Lung (tissue), 16 donors: Measurements from ENCODE around the gene TBX1. TPM values are rescaled to one million over a fixed set of nuclear protein-coding genes. Genes with fewer than 3 reads are reported as not detected.

Experiments
- ATAC-seq: fragments of 200-7000 bp; cut with Tn5 transposase; one replicate; pipeline ENCODE4 v1.9.1; 2020; ENCODE audit warnings: moderate number of reproducible peaks; ENCODE audit not compliant: insufficient read depth, low FRiP score
- DNase-seq, 3 donors: peaks; one replicate each; pipeline ENCODE4 v3.0.0-alpha.2; 2013 to 2017
- H3K27ac ChIP-seq, 2 donors: one replicate each; pipeline ENCODE4 v1.5.1; 2013; ENCODE audit warnings: mild to moderate bottlenecking in 2 of 2, moderate library complexity in 2 of 2, control low read depth in 1 of 2, inconsistent platforms in 1 of 2, low read depth in 1 of 2, low read length in 1 of 2
- H3K27me3 ChIP-seq, 3 donors: one replicate each; pipeline ENCODE4 v1.5.1; 2013; ENCODE audit warnings: low read length in 2 of 3; ENCODE audit not compliant: control insufficient read depth in 3 of 3, insufficient read depth in 3 of 3
- H3K36me3 ChIP-seq, 4 donors: one replicate each; pipeline ENCODE4 v1.5.1; 2013; ENCODE audit warnings: low read length in 4 of 4, mild to moderate bottlenecking in 1 of 4, moderate library complexity in 1 of 4; ENCODE audit not compliant: control insufficient read depth in 4 of 4, insufficient read depth in 4 of 4
- H3K4me1 ChIP-seq, 5 donors: one replicate each; pipeline ENCODE4 v1.5.1; 2013; ENCODE audit warnings: low read length in 5 of 5, mild to moderate bottlenecking in 2 of 5, moderate library complexity in 1 of 5; ENCODE audit not compliant: control insufficient read depth in 5 of 5, insufficient read depth in 5 of 5
- H3K4me3 ChIP-seq: one replicate; pipeline ENCODE4 v1.5.1; 2013; ENCODE audit warnings: mild to moderate bottlenecking, control low read depth, moderate library complexity
- H3K9ac ChIP-seq, 2 donors: one replicate each; pipeline ENCODE4 v1.5.1; 2013; ENCODE audit warnings: low read length in 2 of 2, control low read depth in 1 of 2; ENCODE audit not compliant: insufficient read depth in 1 of 2
- H3K9me3 ChIP-seq, 4 donors: one replicate each; pipeline ENCODE4 v1.5.1; 2013; ENCODE audit warnings: low read length in 3 of 4, mild to moderate bottlenecking in 1 of 4, moderate library complexity in 1 of 4; ENCODE audit not compliant: control insufficient read depth in 4 of 4, insufficient read depth in 3 of 4
- WGBS, 2 donors: extraction: QIAGEN DNeasy Blood & Tissue Kit; methylation state at CpG; one replicate each; pipeline ENCODE4 v1.1.7; 2013; 5-methylcytosine and 5-hydroxymethylcytosine counted together
- long read RNA-seq, 5 donors: transcript quantifications; one replicate each; lab custom pipeline, GENCODE V29; 2026
- polyA plus RNA-seq, 2 donors: library from polyadenylated mRNA; stranded (reverse); fragments of 200-250 nt; gene quantifications; one replicate each; pipeline ENCODE4 v1.2.1, GENCODE V29; 2013
- total RNA-seq, 2 donors: library from RNA; depleted of rRNA in 1 of 2; stranded (reverse); fragments of >200 nt in 1 of 2; gene quantifications; one replicate each; pipeline ENCODE4 v1.2.1, GENCODE V29; 2014 to 2021
- TF ChIP-seq, protein P1 (sequence below): IDR thresholded peaks from 2 replicates; pipeline ENCODE4 v1.5.1; 2012; ENCODE audit warnings: mild to moderate bottlenecking; ENCODE audit errors: control extremely low read depth, extremely low read depth
- donor health status: control.
- donor health status: control.
- donor health status: Bipolar disorder and iron deficiency.
- donor health status: healthy.
- donor health status: DM: yes; HTN: yes; CAD: no.

The TBX1 gene
- total RNA-seq, result 10 to 100 TPM in 1 of 2 donors, 1 to 10 TPM in 1; 3.4 to 19.3 TPM
- 1 to 10 TPM; 2.3 to 5.6 TPM for polyA plus RNA-seq
- long read RNA-seq, donor 1, result 0 reads
- long read RNA-seq, donor 2, result 0 reads
- long read RNA-seq, donor 3, partial matches to known transcripts, result 0 of 1 reads
- long read RNA-seq, donor 3, other reads (novel, unspliced or antisense), result 0 of 1 reads
- long read RNA-seq, donor 4, partial matches to known transcripts, result 0 of 1 reads
- long read RNA-seq, donor 4, other reads (novel, unspliced or antisense), result 0 of 1 reads
- long read RNA-seq, donor 5, partial matches to known transcripts, result 0 of 1 reads
- long read RNA-seq, donor 5, other reads (novel, unspliced or antisense), result 0 of 1 reads

DNA sequence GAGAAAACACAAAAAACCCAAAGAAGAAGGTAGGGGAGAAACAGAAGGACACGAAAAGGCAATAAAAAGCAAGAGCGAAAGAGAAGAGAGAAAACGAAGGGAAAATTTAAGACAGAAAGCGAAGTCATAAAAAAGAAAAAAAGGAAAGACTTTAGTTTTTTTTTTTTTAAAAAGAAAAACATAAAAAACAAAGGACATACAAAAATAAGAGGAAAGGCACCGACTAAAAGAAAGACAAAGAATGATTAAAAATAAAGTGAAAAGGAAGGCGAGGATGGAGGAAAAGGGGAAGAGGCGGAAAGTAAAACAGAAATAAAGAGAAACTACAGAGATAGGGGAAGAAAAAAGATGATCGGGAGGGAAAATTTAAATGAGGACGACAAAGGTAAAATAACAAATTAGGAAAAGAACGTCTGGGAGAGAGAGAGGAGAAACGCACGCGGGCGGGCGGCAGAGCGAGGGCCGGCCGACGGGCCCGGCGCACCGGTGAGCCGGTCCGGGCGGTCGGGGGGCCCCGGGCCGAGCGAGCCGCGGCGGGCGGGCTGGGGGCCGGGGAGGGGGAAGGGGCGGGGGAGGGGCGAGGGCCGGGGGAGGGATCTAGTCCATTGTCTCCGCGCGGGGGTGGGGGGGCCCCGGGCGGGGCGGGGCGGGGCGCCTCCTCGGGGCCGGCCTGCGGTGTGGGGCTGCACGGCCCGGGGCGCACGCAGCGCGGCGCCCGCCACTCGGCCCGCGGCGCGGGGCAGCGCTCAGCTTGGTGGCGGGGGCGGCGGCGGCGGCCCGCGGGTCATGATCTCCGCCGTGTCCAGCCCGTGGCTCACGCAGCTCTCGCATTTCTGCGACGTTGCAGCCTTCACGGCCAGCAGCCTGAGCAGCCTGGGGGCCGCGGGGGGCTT lies at the start of gene TBX1:
TSS of gene TBX1 (plus strand) at position 721 of the 893 bp plus-strand sequence. CDS start at position 787, 66 bp downstream.
- H3K36me3 ChIP-seq, result no peaks in the 10 kb centered on the region
- ATAC-seq (no peak), DNase-seq (no peak)
- no peak within 1 kb of the TSS for H3K9ac ChIP-seq
- TF ChIP-seq, protein P1, sequence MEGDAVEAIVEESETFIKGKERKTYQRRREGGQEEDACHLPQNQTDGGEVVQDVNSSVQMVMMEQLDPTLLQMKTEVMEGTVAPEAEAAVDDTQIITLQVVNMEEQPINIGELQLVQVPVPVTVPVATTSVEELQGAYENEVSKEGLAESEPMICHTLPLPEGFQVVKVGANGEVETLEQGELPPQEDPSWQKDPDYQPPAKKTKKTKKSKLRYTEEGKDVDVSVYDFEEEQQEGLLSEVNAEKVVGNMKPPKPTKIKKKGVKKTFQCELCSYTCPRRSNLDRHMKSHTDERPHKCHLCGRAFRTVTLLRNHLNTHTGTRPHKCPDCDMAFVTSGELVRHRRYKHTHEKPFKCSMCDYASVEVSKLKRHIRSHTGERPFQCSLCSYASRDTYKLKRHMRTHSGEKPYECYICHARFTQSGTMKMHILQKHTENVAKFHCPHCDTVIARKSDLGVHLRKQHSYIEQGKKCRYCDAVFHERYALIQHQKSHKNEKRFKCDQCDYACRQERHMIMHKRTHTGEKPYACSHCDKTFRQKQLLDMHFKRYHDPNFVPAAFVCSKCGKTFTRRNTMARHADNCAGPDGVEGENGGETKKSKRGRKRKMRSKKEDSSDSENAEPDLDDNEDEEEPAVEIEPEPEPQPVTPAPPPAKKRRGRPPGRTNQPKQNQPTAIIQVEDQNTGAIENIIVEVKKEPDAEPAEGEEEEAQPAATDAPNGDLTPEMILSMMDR, result no peak
- peaks cover 0 to 19% (median 0%) of the 10 kb centered on the region in 5 donors for H3K4me1 ChIP-seq
- H3K9me3 ChIP-seq, result peaks cover 0 to 3% (median 0%) of the 10 kb centered on the region in 4 donors
- WGBS, 2 donors, result 5% methylated on average over 24 to 64 of the region's 79 CpGs
- H3K27ac ChIP-seq, result no peak within 1 kb of the TSS
- peaks cover 5 to 78% (median 55%) of the 10 kb centered on the region in 3 donors for H3K27me3 ChIP-seq
- H3K4me3 ChIP-seq, result no peak within 1 kb of the TSS

DNA sequence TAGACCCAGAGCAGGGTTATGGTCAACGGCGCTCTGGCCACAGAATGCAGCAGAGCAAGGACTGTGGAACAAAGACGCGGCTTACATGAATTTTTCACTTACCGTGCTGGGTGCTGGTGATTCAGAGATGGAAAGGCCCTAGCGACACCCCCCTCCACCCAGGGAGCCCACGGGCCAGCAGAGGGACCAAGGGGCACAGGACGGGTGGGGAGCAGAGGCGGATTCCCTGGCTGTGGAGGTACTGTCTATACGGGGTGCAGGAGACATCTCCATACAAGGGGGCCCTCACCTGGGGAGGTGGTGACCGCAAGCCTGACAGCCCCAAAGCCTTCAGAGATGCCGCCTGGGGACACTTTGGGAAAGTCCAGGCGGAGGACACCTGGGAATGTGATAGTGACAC lies 47.3 kb upstream of the TBX1 start:
- ATAC-seq, result no peak
- no peaks in the 10 kb centered on the region for H3K9me3 ChIP-seq
- 93 to 94% methylated on average over 13 of the region's 13 CpGs for WGBS, 2 donors
- no peak overlapping the region for H3K4me3 ChIP-seq
- H3K4me1 ChIP-seq, result peaks cover 0 to 17% (median 7%) of the 10 kb centered on the region in 5 donors
- TF ChIP-seq, protein P1, result no peak
- H3K27me3 ChIP-seq, result no peaks in the 10 kb centered on the region
- DNase-seq, result no peak
- H3K36me3 ChIP-seq, result no peaks in the 10 kb centered on the region
- H3K27ac ChIP-seq, result no peak overlapping the region
- no peak overlapping the region for H3K9ac ChIP-seq

DNA sequence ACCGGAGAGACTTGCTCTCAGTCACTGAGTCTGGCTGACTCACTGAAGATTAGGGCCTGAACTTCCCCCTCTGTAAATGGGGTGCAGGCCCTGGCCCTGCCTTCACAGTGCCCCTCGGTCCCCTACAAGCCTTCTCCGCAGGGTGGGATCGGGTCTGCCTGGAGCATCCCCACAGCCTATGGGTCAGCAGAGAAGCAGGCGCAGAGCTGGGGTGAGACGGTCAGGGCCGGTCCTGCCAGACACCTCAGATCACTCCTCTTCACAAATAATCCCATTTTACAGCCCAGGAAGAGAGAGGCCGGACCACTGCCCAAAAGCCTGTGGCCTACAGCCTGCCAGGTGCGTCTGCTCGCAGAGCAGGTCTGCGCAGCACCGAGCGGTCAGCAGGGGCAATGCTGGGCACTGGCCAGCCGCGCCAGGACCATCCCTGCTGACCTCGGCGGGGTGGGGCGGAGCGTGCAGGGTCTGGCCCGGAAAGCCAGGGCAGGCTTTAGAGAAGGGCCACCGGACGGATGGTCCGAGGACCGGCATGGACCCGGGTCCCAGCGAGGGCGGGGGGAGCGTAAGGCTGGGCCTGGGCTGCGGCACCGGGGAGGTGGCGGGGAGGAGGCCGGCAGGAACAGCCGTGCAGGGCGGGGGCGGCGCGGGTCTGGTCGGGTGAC lies 46.8 kb upstream of the TBX1 start:
- 27 to 35% methylated on average over 33 to 38 of the region's 38 CpGs for WGBS, 2 donors
- ATAC-seq (no peak), DNase-seq (no peak)
- Histone ChIP-seq H3K27ac (no peak overlapping the region), H3K9me3 (no peaks in the 10 kb centered on the region), H3K4me1 (peaks cover 0 to 22% (median 7%) of the 10 kb centered on the region in 5 donors), H3K27me3 (no peaks in the 10 kb centered on the region), H3K4me3 (no peak overlapping the region), H3K36me3 (no peaks in the 10 kb centered on the region), H3K9ac (no peak overlapping the region)
- TF ChIP-seq, protein P1, result no peak
